Transverse colon (tissue), 4 donors: ENCODE data around the gene RUNX1. TPM values are rescaled to one million over a fixed set of nuclear protein-coding genes. Genes with fewer than 3 reads are reported as not detected.

Experiments used
- DNase-seq: peaks from one replicate; pipeline ENCODE4 v3.0.0-alpha.2; 2019
- H3K27ac ChIP-seq, 4 donors: fragments of 200-600 bp; sonication (generic); 2 replicates each; pipeline ENCODE4 v1.5.1; 2016 to 2018; ENCODE audit warnings: inconsistent platforms in 4 of 4
- H3K27me3 ChIP-seq: fragments of 200-600 bp; sonication (generic); 2 replicates; pipeline ENCODE4 v1.5.1; 2017; ENCODE audit warnings: inconsistent platforms
- H3K36me3 ChIP-seq, 4 donors: fragments of 200-600 bp; sonication (generic); 2 replicates each; pipeline ENCODE4 v1.5.1; 2017 to 2019; ENCODE audit warnings: inconsistent platforms in 4 of 4
- H3K4me1 ChIP-seq, 4 donors: fragments of 200-600 bp; sonication (generic); 2 replicates each; pipeline ENCODE4 v1.5.1; 2017 to 2020; ENCODE audit warnings: inconsistent platforms in 4 of 4
- H3K4me3 ChIP-seq, 4 donors: fragments of 200-600 bp; sonication (generic); 1 replicate in 1 of 4; 2 replicates in 3 of 4; pipeline versions ENCODE4 v1.5.1 to v1.6.1; 2017 to 2019; ENCODE audit warnings: inconsistent platforms in 4 of 4
- H3K9me3 ChIP-seq, 2 donors: fragments of 200-600 bp; sonication (generic); 2 replicates each; pipeline ENCODE4 v1.5.1; 2017 to 2019; ENCODE audit warnings: inconsistent platforms in 2 of 2
- EP300 ChIP-seq: sonication (generic); formaldehyde crosslinking; IDR thresholded peaks from one replicate; pipeline ENCODE4 v1.6.1; 2017; ENCODE audit warnings: antibody characterized with exemption, low read depth
- POLR2A ChIP-seq: fragments of 450-650 bp; IDR thresholded peaks from one replicate; pipeline ENCODE4 v1.6.1; 2016; ENCODE audit warnings: antibody characterized with exemption, mild to moderate bottlenecking, moderate library complexity
- POLR2AphosphoS5 ChIP-seq, 3 donors: sonication (generic); formaldehyde crosslinking; IDR thresholded peaks; one replicate each; pipeline ENCODE4 v1.6.1; 2016; ENCODE audit warnings: antibody characterized with exemption in 3 of 3
- WGBS, 2 donors: methylation state at CpG; one replicate each; pipeline ENCODE4 v1.1.5; 2018; ENCODE audit warnings: low coverage in 1 of 2; 5-methylcytosine and 5-hydroxymethylcytosine counted together
- in situ Hi-C, 4 donors: fragments of 200-750 bp; cut with MboI; loops; one replicate each; pipeline versions ENCODE4 v1.15.0 to v1.15.1; 2017; ENCODE audit warnings: low sequenced_read_pairs in 3 of 4, low pct_ligation_motif_present in 1 of 4, low pct_unique_long_range_greater_than_20kb in 1 of 4
- intact Hi-C: fragments of 100-400 bp; cut with DNase I; formaldehyde crosslinking; loops from one replicate; pipeline ENCODE4 v1.15.1; 2023; ENCODE audit warnings: low total_unique reads
- total RNA-seq, 4 donors: library from RNA; depleted of rRNA; stranded (reverse); fragments of >200 nt; gene quantifications; one replicate each; pipeline ENCODE4 v1.1.0, GENCODE V29; 2016
- TF ChIP-seq, protein P1 (sequence below), 5 experiments: fragments of 200-600 bp in 3 of 5; fragments of 450-650 bp in 2 of 5; sonication (generic) in 3 of 5; IDR thresholded peaks; 1 replicate in 2 of 5; 2 replicates in 3 of 5; pipeline ENCODE4 v1.5.1; 2016 to 2017; ENCODE audit warnings: antibody characterized with exemption in 5 of 5, inconsistent platforms in 3 of 5, mild to moderate bottlenecking in 2 of 5, moderate library complexity in 1 of 5

The RUNX1 gene
- total RNA-seq, 4 donors from 2014 or later, result 8.3 to 60.1 (median 34.7) TPM

DNA sequence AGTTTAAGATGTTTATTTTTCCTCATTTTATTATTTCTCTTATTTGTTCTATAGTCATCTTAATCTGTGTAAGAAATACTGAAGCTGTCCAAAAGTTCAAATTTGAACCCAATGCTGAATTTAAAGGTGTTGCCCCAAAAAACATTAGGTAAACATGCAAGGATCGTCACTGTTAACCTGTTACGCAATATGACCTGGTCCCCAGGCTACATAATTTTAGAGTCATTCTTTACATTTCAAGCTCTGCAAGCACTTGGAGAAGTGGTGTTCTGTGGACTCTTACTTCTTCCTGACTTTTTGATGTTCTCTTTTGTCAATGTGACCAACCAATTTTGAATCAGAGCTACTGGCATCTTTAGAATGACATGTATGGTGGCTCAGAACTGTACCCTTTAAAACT lies 274.4 kb downstream of the RUNX1 start:
- no peaks in the 10 kb centered on the region for H3K36me3 ChIP-seq
- in situ Hi-C loops, result no loop called here
- H3K27me3 ChIP-seq, result no peaks in the 10 kb centered on the region
- WGBS, 2 donors, result 60 to 64% methylated on average over 2 of the region's 2 CpGs
- no peaks in the 10 kb centered on the region for H3K9me3 ChIP-seq
- H3K27ac ChIP-seq, result no peak overlapping the region
- peaks cover 0 to 4% (median 0%) of the 10 kb centered on the region in 4 donors for H3K4me1 ChIP-seq
- TF ChIP-seq EP300 (no peak), POLR2AphosphoS5 (IDR thresholded peaks at IDR 0.05) (no peak), POLR2A (no peak)
- TF ChIP-seq, protein P1, sequence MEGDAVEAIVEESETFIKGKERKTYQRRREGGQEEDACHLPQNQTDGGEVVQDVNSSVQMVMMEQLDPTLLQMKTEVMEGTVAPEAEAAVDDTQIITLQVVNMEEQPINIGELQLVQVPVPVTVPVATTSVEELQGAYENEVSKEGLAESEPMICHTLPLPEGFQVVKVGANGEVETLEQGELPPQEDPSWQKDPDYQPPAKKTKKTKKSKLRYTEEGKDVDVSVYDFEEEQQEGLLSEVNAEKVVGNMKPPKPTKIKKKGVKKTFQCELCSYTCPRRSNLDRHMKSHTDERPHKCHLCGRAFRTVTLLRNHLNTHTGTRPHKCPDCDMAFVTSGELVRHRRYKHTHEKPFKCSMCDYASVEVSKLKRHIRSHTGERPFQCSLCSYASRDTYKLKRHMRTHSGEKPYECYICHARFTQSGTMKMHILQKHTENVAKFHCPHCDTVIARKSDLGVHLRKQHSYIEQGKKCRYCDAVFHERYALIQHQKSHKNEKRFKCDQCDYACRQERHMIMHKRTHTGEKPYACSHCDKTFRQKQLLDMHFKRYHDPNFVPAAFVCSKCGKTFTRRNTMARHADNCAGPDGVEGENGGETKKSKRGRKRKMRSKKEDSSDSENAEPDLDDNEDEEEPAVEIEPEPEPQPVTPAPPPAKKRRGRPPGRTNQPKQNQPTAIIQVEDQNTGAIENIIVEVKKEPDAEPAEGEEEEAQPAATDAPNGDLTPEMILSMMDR (IDR thresholded peaks at IDR 0.05), result no peak
- intact Hi-C loops, result no loop called here
- no peak overlapping the region for H3K4me3 ChIP-seq
- no peak for DNase-seq

DNA sequence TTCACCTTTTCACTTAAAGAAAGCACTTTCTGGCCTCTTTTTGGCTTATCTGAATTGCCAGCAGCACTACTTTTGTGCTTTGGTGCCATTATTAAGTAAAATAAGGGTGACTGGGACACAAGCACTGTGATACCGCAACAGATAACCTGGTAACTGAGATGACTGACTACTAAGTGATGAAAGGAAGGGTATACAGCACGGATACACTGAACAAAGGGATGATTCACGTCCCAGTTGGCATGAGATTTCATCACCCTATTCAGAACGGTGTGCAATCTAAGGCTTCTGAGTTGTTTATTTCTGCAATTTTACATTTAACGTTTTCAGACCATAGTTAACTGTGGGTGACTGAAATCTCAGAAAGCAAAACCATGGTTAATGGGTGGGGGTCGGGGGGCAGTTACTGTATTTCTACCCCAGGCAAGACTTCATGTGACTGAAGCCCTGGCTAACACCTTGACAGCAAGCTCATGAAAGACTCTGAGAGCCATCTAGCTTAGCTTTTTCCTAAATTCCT lies 277.5 kb downstream of the RUNX1 start:
- intact Hi-C loops, result no loop called here
- Histone ChIP-seq H3K4me3 (no peak overlapping the region), H3K4me1 (peaks cover 0 to 4% (median 0%) of the 10 kb centered on the region in 4 donors), H3K9me3 (no peaks in the 10 kb centered on the region), H3K36me3 (no peaks in the 10 kb centered on the region), H3K27ac (no peak overlapping the region), H3K27me3 (no peaks in the 10 kb centered on the region)
- TF ChIP-seq POLR2AphosphoS5 (IDR thresholded peaks at IDR 0.05), result no peak
- no peak for DNase-seq
- in situ Hi-C loops, result no loop called here
- WGBS, 2 donors, result 66 to 81% methylated on average over 5 to 6 of the region's 6 CpGs

GRCh38 chr21:34770576-34770975 lies 278.5 kb downstream of the RUNX1 start:
- Histone ChIP-seq H3K4me3 (no peak overlapping the region), H3K27ac (no peak overlapping the region), H3K27me3 (no peaks in the 10 kb centered on the region), H3K9me3 (no peaks in the 10 kb centered on the region), H3K36me3 (no peaks in the 10 kb centered on the region), H3K4me1 (peaks cover 0 to 4% (median 0%) of the 10 kb centered on the region in 4 donors)
- DNase-seq, result no peak
- in situ Hi-C loops, result no loop called here
- TF ChIP-seq EP300 (no peak), POLR2AphosphoS5 (IDR thresholded peaks at IDR 0.05) (no peak), POLR2A (no peak)
- TF ChIP-seq, protein P1 (IDR thresholded peaks at IDR 0.05), result no peak
- 73 to 86% methylated on average over 3 to 4 of the region's 4 CpGs for WGBS, 2 donors
- intact Hi-C loops, result no loop called here

GRCh38 chr21:34768326-34768725 lies 280.8 kb downstream of the RUNX1 start:
- no peak for DNase-seq
- in situ Hi-C loops, result no loop called here
- no peaks in the 10 kb centered on the region for H3K36me3 ChIP-seq
- H3K9me3 ChIP-seq, result peaks cover 0 to 3% of the 10 kb centered on the region in 2 donors
- intact Hi-C loops, result no loop called here
- H3K4me1 ChIP-seq, result no peaks in the 10 kb centered on the region
- WGBS, 2 donors, result 88 to 94% methylated on average over 2 to 3 of the region's 3 CpGs
- TF ChIP-seq, protein P1 (IDR thresholded peaks at IDR 0.05), result no peak
- TF ChIP-seq EP300 (no peak), POLR2A (no peak), POLR2AphosphoS5 (IDR thresholded peaks at IDR 0.05) (no peak)
- H3K27ac ChIP-seq, result no peak overlapping the region
- H3K27me3 ChIP-seq, result no peaks in the 10 kb centered on the region
- H3K4me3 ChIP-seq, result no peak overlapping the region

DNA sequence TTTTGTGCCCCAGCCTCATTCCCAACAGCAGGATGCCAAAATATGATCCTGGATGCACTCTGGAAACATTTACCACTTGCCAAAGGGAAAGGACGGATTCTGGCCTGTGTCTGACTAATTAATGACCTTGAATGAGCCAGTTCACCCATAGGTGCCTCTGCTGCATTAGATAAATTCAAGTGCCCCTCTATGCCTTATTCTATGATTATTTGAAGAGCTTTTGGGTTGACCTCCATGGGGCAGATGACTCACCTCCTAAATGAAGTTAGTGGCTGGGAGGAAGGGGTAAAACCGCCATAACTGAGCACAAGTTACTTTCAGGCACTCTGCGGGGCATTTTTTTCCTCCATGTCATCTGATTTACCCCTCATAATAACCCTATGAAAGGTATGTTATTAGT lies 282.2 kb downstream of the RUNX1 start:
- WGBS, 2 donors, result 67 to 91% methylated on average over 2 to 3 of the region's 3 CpGs
- no peak for DNase-seq
- in situ Hi-C loops, result no loop called here
- no peaks in the 10 kb centered on the region for H3K36me3 ChIP-seq
- H3K4me3 ChIP-seq, result no peak overlapping the region
- H3K27me3 ChIP-seq, result no peaks in the 10 kb centered on the region
- H3K27ac ChIP-seq, result no peak overlapping the region
- peaks cover 0 to 3% of the 10 kb centered on the region in 2 donors for H3K9me3 ChIP-seq
- TF ChIP-seq EP300 (no peak), POLR2A (no peak), POLR2AphosphoS5 (IDR thresholded peaks at IDR 0.05) (no peak)
- TF ChIP-seq, protein P1 (IDR thresholded peaks at IDR 0.05), result no peak
- H3K4me1 ChIP-seq, result no peaks in the 10 kb centered on the region
- intact Hi-C loops, result no loop called here
